ENCODE measurements around the gene KBTBD7. TPM values are rescaled to one million over a fixed set of nuclear protein-coding genes. Genes with fewer than 3 reads are reported as not detected.

Gene KBTBD7
- total and polyA plus RNA-seq, 2 donors (not counting 3 experiments of a cell fraction or from before 2014, with no cell fraction given) = 2.1 to 4.4 TPM

GRCh38 chr13:41152005-41152404 is 42.4 kb downstream of the KBTBD7 start:
- H3K9ac ChIP-seq (replicated peaks; ENCODE audit: extremely low read depth, insufficient read depth, low read length) = no peak overlapping the region
- no peaks in the 10 kb centered on the region for H4K20me1 ChIP-seq (replicated peaks; ENCODE audit: control insufficient read depth, extremely low read depth, insufficient read depth, low read length)
- intact Hi-C loops (cut with micrococcal nuclease) = no loop called here
- POLR2A ChIA-PET = no interaction called here
- H2AFZ ChIP-seq (ENCODE audit: low read depth, low read length) = no peak overlapping the region
- H3K4me1 ChIP-seq (ENCODE audit: control insufficient read depth, extremely low read depth, insufficient read depth, low read length) = no peaks in the 10 kb centered on the region
- DNase-seq (ENCODE audit: low read depth, low spot score) = no peak
- BruUV-seq (replicated peaks) = no TSS peak
- FAIRE-seq = no peak
- CTCF ChIA-PET = interaction anchor here (1.5 kb wide), 1 partner anchor 23 kb away, joined by 3 read pairs; no protein-coding TSS in a partner anchor
- H3K9me1 ChIP-seq (replicated peaks; ENCODE audit: control insufficient read depth, extremely low read depth, insufficient read depth, low read length) = no peaks in the 10 kb centered on the region
- H3K79me2 ChIP-seq (ENCODE audit: control insufficient read depth, insufficient read depth, low read length) = no peaks in the 10 kb centered on the region
- peaks cover 5% of the 10 kb centered on the region for H3K9me3 ChIP-seq (replicated peaks; ENCODE audit: control insufficient read depth, insufficient read depth, low read length)
- no peak overlapping the region for H3K4me3 ChIP-seq (replicated peaks in 1 of 3; ENCODE audit: insufficient read depth in 1 of 3, low read depth in 1 of 3, low read length in 3 of 3)
- TF ChIP-seq JUN (IDR thresholded peaks at IDR 0.05; ENCODE audit: borderline replicate concordance, insufficient read depth, insufficient read length, low read depth) (no peak), FOS (IDR thresholded peaks at IDR 0.05; ENCODE audit: borderline replicate concordance, insufficient read depth, low read length) (no peak), MAX (IDR thresholded peaks at IDR 0.05; ENCODE audit: insufficient read depth, insufficient read length) (no peak), MYC (IDR thresholded peaks at IDR 0.05; ENCODE audit: low read depth, low read length) (no peak), CTCF (IDR thresholded peaks at IDR 0.05; ENCODE audit: extremely low read depth in 1 of 2, insufficient read depth in 1 of 2, low read depth in 1 of 2, low read length in 2 of 2) (no peak), EZH2 (IDR thresholded peaks at IDR 0.05; ENCODE audit: borderline replicate concordance, low read depth, low read length, severe bottlenecking) (no peak), POLR2A (IDR thresholded peaks at IDR 0.05; ENCODE audit: low read depth, low read length) (no peak), POLR2AphosphoS5 (IDR thresholded peaks at IDR 0.05; ENCODE audit: insufficient read depth, low read depth, low read length) (no peak), GATA2 (IDR thresholded peaks at IDR 0.05; ENCODE audit: insufficient read depth, insufficient read length, low read depth, low read length) (no peak)
- H3K27ac ChIP-seq (ENCODE audit: insufficient read depth, low read depth, low read length) = no peak overlapping the region
- H3K36me3 ChIP-seq (ENCODE audit: control insufficient read depth in 2 of 2, extremely low read depth in 1 of 2, insufficient read depth in 2 of 2, low read length in 2 of 2) = no peaks in the 10 kb centered on the region
- H3K4me2 ChIP-seq (ENCODE audit: insufficient read depth, low read length) = no peak overlapping the region
- no peaks in the 10 kb centered on the region for H3K27me3 ChIP-seq (ENCODE audit: control insufficient read depth in 2 of 2, insufficient read depth in 2 of 2, low read length in 2 of 2)
- dilution Hi-C loops (cut with MboI; ENCODE audit: extremely low pct_ligation_motif_present, low sequenced_read_pairs) = no loop called here

Measured in endothelial cell of umbilical vein (primary cell).